AG09309 (cell line): ENCODE data around the gene MPV17L.

Experiments used
- DNase-seq: peaks from one replicate; pipeline ENCODE4 v3.0.0-alpha.2; 2010; ENCODE audit warnings: low read depth
- H3K4me3 ChIP-seq: 2 replicates; pipeline ENCODE4 v1.5.1; 2011; ENCODE audit warnings: mild to moderate bottlenecking, low read depth, low read length, moderate library complexity; ENCODE audit not compliant: control insufficient read depth
- CTCF ChIP-seq: IDR thresholded peaks from 2 replicates; pipeline ENCODE4 v1.5.1; 2011; ENCODE audit warnings: mild to moderate bottlenecking, low read depth, low read length, inconsistent platforms; ENCODE audit not compliant: insufficient read depth, control insufficient read depth; ENCODE audit errors: missing control alignments

MPV17L gene

GRCh38 chr16:15461376-15461775, 65.8 kb downstream of the MPV17L start:
- H3K4me3 ChIP-seq = no peak overlapping the region
- no peak for TF ChIP-seq CTCF
- DNase-seq = no peak
